H1 (cell line): Measurements from ENCODE around the gene MRGPRX1. TPM values are rescaled to one million over a fixed set of nuclear protein-coding genes. Genes with fewer than 3 reads are reported as not detected.

Source experiments
- CTCF ChIA-PET: fragments of 300-600 bp; sonication (Branson Sonifier 250); formaldehyde crosslinking; loops from one replicate; lab custom pipeline; 2021; ENCODE audit not compliant: partially characterized antibody; lab: Charles Lee
- POLR2A ChIA-PET: fragments of 300-600 bp; sonication (Branson Sonifier 250); formaldehyde crosslinking; loops from one replicate; lab custom pipeline; 2021; ENCODE audit warnings: inconsistent platforms; ENCODE audit not compliant: partially characterized antibody; lab: Charles Lee
- DNase-seq, 2 experiments: peaks; one replicate each; pipeline versions ENCODE4 v3.0.0 to v3.0.0-alpha.2; 2010 to 2022; ENCODE audit warnings: low spot score in 2 of 2, low read depth in 1 of 2, mixed read lengths in 1 of 2
- FAIRE-seq: peaks from 2 replicates; lab custom pipeline; 2011; peaks lifted over from hg19 to GRCh38; lab: Jason Lieb, UNC
- H2AFZ ChIP-seq: 2 replicates; pipeline ENCODE4 v1.8.1; 2012; ENCODE audit warnings: low read length, inconsistent platforms
- H2AK5ac ChIP-seq: 2 replicates; pipeline ENCODE4 v1.6.1; 2013; ENCODE audit warnings: low read depth, low read length
- H2BK120ac ChIP-seq: replicated peaks from 2 replicates; pipeline ENCODE3; 2013; ENCODE audit warnings: low read depth, low read length, inconsistent platforms
- H2BK12ac ChIP-seq: 2 replicates; pipeline ENCODE4 v1.6.1; 2013; ENCODE audit warnings: low read depth, low read length
- H2BK15ac ChIP-seq: 2 replicates; pipeline ENCODE4 v1.6.1; 2013; ENCODE audit warnings: low read length
- H2BK20ac ChIP-seq: 2 replicates; pipeline ENCODE4 v1.6.1; 2013; ENCODE audit warnings: low read length
- H2BK5ac ChIP-seq: 2 replicates; pipeline ENCODE4 v1.6.1; 2013; ENCODE audit warnings: low read depth, low read length
- H3K14ac ChIP-seq: 2 replicates; pipeline ENCODE4 v1.6.1; 2013; ENCODE audit warnings: inconsistent platforms; ENCODE audit not compliant: insufficient read length
- H3K18ac ChIP-seq: 2 replicates; pipeline ENCODE4 v1.6.1; 2013; ENCODE audit warnings: low read length; ENCODE audit errors: extremely low read depth
- H3K23ac ChIP-seq: 2 replicates; pipeline ENCODE4 v1.6.1; 2013; ENCODE audit warnings: inconsistent platforms; ENCODE audit not compliant: insufficient read length
- H3K23me2 ChIP-seq: 2 replicates; pipeline ENCODE4 v1.6.1; 2013; ENCODE audit warnings: low read depth, low read length
- H3K27ac ChIP-seq: 2 replicates; pipeline ENCODE4 v1.6.1; 2011; ENCODE audit warnings: low read depth, low read length, inconsistent platforms
- H3K27me3 ChIP-seq, 4 experiments: replicated peaks in 1 of 4; 1 replicate in 1 of 4; 2 replicates in 3 of 4; pipeline versions ENCODE4 v1.6.1 to v1.8.1; 2011 to 2013; ENCODE audit warnings: low read length in 3 of 4, mild to moderate bottlenecking in 3 of 4, inconsistent platforms in 2 of 4, mixed read lengths in 2 of 4, moderate library complexity in 1 of 4; ENCODE audit not compliant: control insufficient read depth in 3 of 4, insufficient read depth in 3 of 4; ENCODE audit errors: extremely low read depth in 1 of 4
- H3K36me3 ChIP-seq, 4 experiments: 2 replicates each; pipeline versions ENCODE4 v1.6.1 to v1.8.1; 2011 to 2013; ENCODE audit warnings: mild to moderate bottlenecking in 4 of 4, low read length in 3 of 4, moderate library complexity in 2 of 4, control low read depth in 1 of 4, inconsistent platforms in 1 of 4; ENCODE audit not compliant: insufficient read depth in 4 of 4, control insufficient read depth in 2 of 4
- H3K4ac ChIP-seq: replicated peaks from 2 replicates; pipeline ENCODE3; 2013; ENCODE audit warnings: low read length, low read depth, mixed read lengths, inconsistent platforms; ENCODE audit not compliant: insufficient read length
- H3K4me1 ChIP-seq, 4 experiments: replicated peaks in 1 of 4; 1 replicate in 1 of 4; 2 replicates in 3 of 4; pipeline versions ENCODE4 v1.6.1 to v1.8.1; 2011 to 2013; ENCODE audit warnings: low read length in 3 of 4, inconsistent platforms in 2 of 4, mixed read lengths in 1 of 4; ENCODE audit not compliant: insufficient read depth in 4 of 4, control insufficient read depth in 3 of 4
- H3K4me2 ChIP-seq, 2 experiments: 2 replicates each; pipeline versions ENCODE4 v1.6.1 to v1.8.1; 2011 to 2013; ENCODE audit warnings: low read depth in 2 of 2, low read length in 2 of 2, control low read depth in 1 of 2, inconsistent platforms in 1 of 2, mild to moderate bottlenecking in 1 of 2; ENCODE audit not compliant: insufficient read depth in 1 of 2
- H3K4me3 ChIP-seq, 4 experiments: fragments of 200-600, 300-600 bp in 1 of 4; sonication (generic), shearing (Covaris generic), sonication (Bioruptor Twin) in 1 of 4; 2 replicates each; pipeline versions ENCODE4 v1.5.1 to v1.8.1; 2011 to 2016; ENCODE audit warnings: low read length in 4 of 4, low read depth in 3 of 4, control low read depth in 2 of 4, inconsistent platforms in 2 of 4, mild to moderate bottlenecking in 2 of 4, mixed read lengths in 1 of 4, moderate library complexity in 1 of 4; ENCODE audit not compliant: insufficient read depth in 2 of 4; ENCODE audit errors: extremely low read depth in 1 of 4
- H3K56ac ChIP-seq: replicated peaks from 2 replicates; pipeline ENCODE3; 2013; ENCODE audit warnings: low read depth, mild to moderate bottlenecking, mixed read lengths, low read length, inconsistent platforms; ENCODE audit not compliant: insufficient read length
- H3K79me1 ChIP-seq: 2 replicates; pipeline ENCODE4 v1.6.1; 2013; ENCODE audit warnings: low read depth, low read length, control low read depth
- H3K79me2 ChIP-seq, 2 experiments: 2 replicates each; pipeline versions ENCODE4 v1.6.1 to v1.8.1; 2012 to 2013; ENCODE audit warnings: low read length in 2 of 2, mild to moderate bottlenecking in 2 of 2, inconsistent platforms in 1 of 2; ENCODE audit not compliant: insufficient read depth in 2 of 2, control insufficient read depth in 1 of 2
- H3K9ac ChIP-seq, 4 experiments: replicated peaks in 1 of 4; 1 replicate in 1 of 4; 2 replicates in 3 of 4; pipeline versions ENCODE4 v1.6.1 to v1.8.1; 2011 to 2013; ENCODE audit warnings: low read depth in 3 of 4, low read length in 3 of 4, control low read depth in 2 of 4, mild to moderate bottlenecking in 2 of 4, moderate library complexity in 2 of 4, inconsistent platforms in 1 of 4; ENCODE audit errors: extremely low read depth in 1 of 4
- H3K9me3 ChIP-seq, 2 experiments: 2 replicates each; pipeline versions ENCODE4 v1.6.1 to v1.8.1; 2012 to 2013; ENCODE audit warnings: mild to moderate bottlenecking in 2 of 2, moderate library complexity in 2 of 2, control low read depth in 1 of 2, inconsistent platforms in 1 of 2, low read depth in 1 of 2, low read length in 1 of 2, mixed read lengths in 1 of 2; ENCODE audit not compliant: insufficient read depth in 2 of 2
- H4K20me1 ChIP-seq, 2 experiments: replicated peaks in 1 of 2; 2 replicates each; pipeline versions ENCODE3 to v1.8.1; 2011 to 2013; ENCODE audit warnings: inconsistent platforms in 2 of 2, low read length in 2 of 2, mild to moderate bottlenecking in 1 of 2; ENCODE audit not compliant: insufficient read depth in 2 of 2, control insufficient read depth in 1 of 2
- H4K5ac ChIP-seq: 2 replicates; pipeline ENCODE4 v1.6.1; 2013; ENCODE audit warnings: low read length, low read depth, mixed read lengths, inconsistent platforms; ENCODE audit not compliant: insufficient read length
- H4K8ac ChIP-seq: 2 replicates; pipeline ENCODE4 v1.8.0; 2013; ENCODE audit warnings: mild to moderate bottlenecking, moderate library complexity, low read length, inconsistent platforms; ENCODE audit not compliant: insufficient read depth; ENCODE audit errors: extremely low read depth
- H4K91ac ChIP-seq: replicated peaks from 2 replicates; pipeline ENCODE3; 2013; ENCODE audit warnings: low read length, mixed read lengths, inconsistent platforms; ENCODE audit not compliant: insufficient read length
- ASH2L ChIP-seq: fragments of 200-600, 300-600 bp; sonication (generic); IDR thresholded peaks from one replicate; pipeline ENCODE4 v1.7.1; 2017; ENCODE audit warnings: low read length
- EP300 ChIP-seq, 2 experiments: IDR thresholded peaks; 1 replicate in 1 of 2; 2 replicates in 1 of 2; pipeline ENCODE4 v1.6.1; 2011 to 2012; ENCODE audit warnings: low read depth in 2 of 2, low read length in 2 of 2, mild to moderate bottlenecking in 2 of 2, borderline replicate concordance in 1 of 2, inconsistent platforms in 1 of 2, moderate library complexity in 1 of 2
- FOSL1 ChIP-seq: IDR thresholded peaks from 2 replicates; pipeline ENCODE4 v1.6.1; 2011; ENCODE audit warnings: mild to moderate bottlenecking, low read depth, low read length, moderate library complexity; ENCODE audit not compliant: insufficient read depth
- GTF2F1 ChIP-seq: IDR thresholded peaks from 2 replicates; pipeline ENCODE4 v1.6.1; 2012; ENCODE audit warnings: low read depth, low read length, improper control_type of control experiment, borderline replicate concordance
- HDAC2 ChIP-seq, 2 experiments: fragments of 300-600 bp in 1 of 2; sonication (generic) in 1 of 2; IDR thresholded peaks; 2 replicates each; pipeline ENCODE4 v1.6.1; 2011 to 2012; ENCODE audit warnings: low read depth in 2 of 2, low read length in 2 of 2, mild to moderate bottlenecking in 2 of 2, moderate library complexity in 2 of 2, borderline replicate concordance in 1 of 2, inconsistent platforms in 1 of 2
- JUND ChIP-seq: IDR thresholded peaks from 2 replicates; pipeline ENCODE4 v1.6.1; 2011; ENCODE audit warnings: mild to moderate bottlenecking, improper control_type of control experiment, low read length
- RBBP5 ChIP-seq: IDR thresholded peaks from 2 replicates; pipeline ENCODE4 v1.7.1; 2012; ENCODE audit warnings: low read depth, mild to moderate bottlenecking, inconsistent platforms, low read length, moderate library complexity, borderline replicate concordance
- SAP30 ChIP-seq: fragments of 300-600 bp; sonication (generic); IDR thresholded peaks from 2 replicates; pipeline ENCODE4 v1.7.1; 2012; ENCODE audit warnings: low read length, moderate library complexity, mild to moderate bottlenecking, inconsistent platforms; ENCODE audit not compliant: insufficient read depth, insufficient replicate concordance
- SP1 ChIP-seq: IDR thresholded peaks from 2 replicates; pipeline ENCODE4 v1.6.1; 2011; ENCODE audit warnings: low read depth, low read length
- TCF12 ChIP-seq: IDR thresholded peaks from 2 replicates; pipeline ENCODE4 v1.6.1; 2011; ENCODE audit warnings: low read depth, mild to moderate bottlenecking, low read length
- TEAD4 ChIP-seq: IDR thresholded peaks from 2 replicates; pipeline ENCODE4 v1.6.1; 2012; ENCODE audit warnings: low read depth, low read length, inconsistent platforms, mixed read lengths
- WGBS, 2 experiments: shearing (Covaris generic) in 1 of 2; methylation state at CpG; one replicate each; pipeline versions ENCODE4 v1.1.6 to v1.1.7; 2013 to 2015; ENCODE audit warnings: low lambda C conversion rate in 2 of 2, mixed read lengths in 2 of 2, inconsistent platforms in 1 of 2, low coverage in 1 of 2, missing lambda C conversion rate in 1 of 2; ENCODE audit not compliant: insufficient replicate concordance in 2 of 2, insufficient coverage in 1 of 2, insufficient read length in 1 of 2; ENCODE audit errors: extremely low coverage in 1 of 2, missing lambda C conversion rate in 1 of 2; 5-methylcytosine and 5-hydroxymethylcytosine counted together
- polyA plus RNA-seq, 7 experiments: library from polyadenylated mRNA; depleted of rRNA in 3 of 7; stranded (reverse) in 5 of 7; unstranded in 2 of 7; fragments of >200 nt in 5 of 7; fragments of 200-250 nt in 2 of 7; gene quantifications; 1 replicate in 5 of 7; 2 replicates in 1 of 7; 4 replicates in 1 of 7; pipeline versions ENCODE4 v1.2.1 to v1.2.3, GENCODE V29; 2011 to 2013; ENCODE audit warnings: missing spikeins in 2 of 7, mixed read lengths in 2 of 7
- total RNA-seq: library from RNA; stranded (reverse); fragmentation: NEBNext Ultra II Directional; extraction: Animal tissue kit (Norgen Biotek cat#: 25700); gene quantifications from 2 replicates; pipeline ENCODE4 v1.2.1, GENCODE V29; 2021

Gene MRGPRX1
- total and polyA plus RNA-seq, 2 of the 8 experiments (the other 6 are each of a cell fraction or from before 2014, with no cell fraction given): not detected

- no peak overlapping the region for H3K23ac ChIP-seq
- CTCF ChIA-PET: interaction anchor here (0.6 to 0.8 kb wide), 2 partner anchors 13 to 1202 kb away, joined by 3 to 4 read pairs; partner anchors contain the start of gene KCNC1
- 0 out of 2 replicates have a peak overlapping the region, but pooled peaks have one; percentile 11 for H2BK5ac ChIP-seq
- no peak overlapping the region for H4K5ac ChIP-seq
- no peak overlapping the region; a peak in 1 of 8 replicates for H3K4me3 ChIP-seq
- peak overlapping the region; percentile 13 to 22; a peak in 1 of 4 replicates for H3K4me2 ChIP-seq
- DNase-seq: peak; percentile 5 to 55
- no peak overlapping the region for H2BK12ac ChIP-seq
- no peak overlapping the region for H4K8ac ChIP-seq
- H3K27me3 ChIP-seq: no peaks in the 10 kb centered on the region; a peak in 2 of 7 replicates
- H2BK20ac ChIP-seq: no peak overlapping the region
- H3K4ac ChIP-seq: no peak overlapping the region
- POLR2A ChIA-PET: interaction anchor here (0.8 kb wide), 1 partner anchor 10 kb away, joined by 3 read pairs; no protein-coding TSS in a partner anchor
- H4K91ac ChIP-seq: no peak overlapping the region
- H3K14ac ChIP-seq: no peak overlapping the region
- H3K79me2 ChIP-seq: no peaks in the 10 kb centered on the region
- H2BK15ac ChIP-seq: peak overlapping the region; percentile 40; the same call in 1 of the 2 replicates
- TF ChIP-seq JUND (0 out of 2 replicates have a peak, but pooled peaks have one; percentile 21), FOSL1 (no peak), TCF12 (0 out of 2 replicates have a peak, but pooled peaks have one; percentile 55), GTF2F1 (no peak), SAP30 (no peak), EP300 (IDR thresholded peaks at IDR 0.05; ENCODE audit: borderline replicate concordance in 1 of 2, low read depth in 2 of 2, low read length in 2 of 2) (no peak), SP1 (peak; percentile 82), HDAC2 (IDR thresholded peaks at IDR 0.05; ENCODE audit: borderline replicate concordance in 1 of 2, low read depth in 2 of 2, low read length in 2 of 2) (0 out of 4 replicates have a peak, but pooled peaks of 1 of the 2 experiments have one; percentile 16), TEAD4 (peak; percentile 95), RBBP5 (0 out of 2 replicates have a peak, but pooled peaks have one; percentile 48), ASH2L (peak; percentile 56)
- peaks cover 0 to 5% (median 1%) of the 10 kb centered on the region in 4 experiments; a peak in 3 of 7 replicates for H3K4me1 ChIP-seq
- no peaks in the 10 kb centered on the region; a peak in 1 of 4 replicates for H3K9me3 ChIP-seq
- 68% methylated on average over 5 of the region's 5 CpGs; no CpG with 5 or more reads in 1 of the 2 experiments for WGBS, 2 experiments
- H2AFZ ChIP-seq: peak overlapping the region; percentile 81; the same call in 1 of the 2 replicates
- no peak overlapping the region for H2BK120ac ChIP-seq
- no peaks in the 10 kb centered on the region for H3K36me3 ChIP-seq
- H3K56ac ChIP-seq: no peak overlapping the region
- peak overlapping the region; percentile 56; the same call in 1 of the 2 replicates for H2AK5ac ChIP-seq
- FAIRE-seq: peak; percentile 91
- H3K23me2 ChIP-seq: no peaks in the 10 kb centered on the region
- H3K79me1 ChIP-seq: no peaks in the 10 kb centered on the region; the same call in 1 of the 2 replicates
- no peak overlapping the region for H3K9ac ChIP-seq
- no peak overlapping the region for H3K27ac ChIP-seq
- no peaks in the 10 kb centered on the region for H4K20me1 ChIP-seq
- H3K18ac ChIP-seq: no peak overlapping the region
These were observed 3.1 kb downstream of the MRGPRX1 start for GRCh38 chr11:18936002-18936673.
